ENCODE data around the gene ITPR3. TPM values are rescaled to one million over a fixed set of nuclear protein-coding genes. Genes with fewer than 3 reads are reported as not detected.

Gene ITPR3
- total and polyA plus RNA-seq, 2 donors (not counting 3 experiments of a cell fraction or from before 2014, with no cell fraction given) = 28.8 to 52.2 TPM

DNA sequence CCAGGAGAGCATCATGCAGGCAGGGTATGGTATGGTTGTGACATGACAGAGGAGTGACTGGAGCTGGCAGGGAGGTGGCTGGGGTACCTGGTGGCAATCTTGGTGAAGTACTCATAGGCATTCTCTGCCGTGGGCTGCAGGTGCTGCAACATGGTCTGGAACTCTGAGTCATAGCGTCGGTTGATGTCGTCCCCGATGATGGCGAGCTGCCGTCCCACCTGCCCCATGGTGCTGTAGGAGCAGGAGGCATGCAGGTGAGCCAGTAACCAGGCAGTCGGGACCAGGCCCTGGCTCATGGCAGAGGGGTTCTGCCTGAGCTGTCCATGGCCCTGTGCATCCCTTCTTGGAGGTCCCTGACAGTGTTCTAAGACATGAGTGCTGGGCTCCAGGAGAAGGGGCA is 45.9 kb upstream of the ITPR3 start:
- Histone ChIP-seq H3K4me1 (ENCODE audit: control insufficient read depth, extremely low read depth, insufficient read depth, low read length) (peaks cover 25% of the 10 kb centered on the region), H3K27ac (ENCODE audit: insufficient read depth, low read depth, low read length) (no peak overlapping the region), H3K36me3 (ENCODE audit: control insufficient read depth in 2 of 2, extremely low read depth in 1 of 2, insufficient read depth in 2 of 2, low read length in 2 of 2) (peaks cover 13 to 27% of the 10 kb centered on the region in 2 experiments), H3K4me3 (replicated peaks in 1 of 3; ENCODE audit: insufficient read depth in 1 of 3, low read depth in 1 of 3, low read length in 3 of 3) (no peak overlapping the region), H3K9me3 (replicated peaks; ENCODE audit: control insufficient read depth, insufficient read depth, low read length) (no peaks in the 10 kb centered on the region), H3K27me3 (ENCODE audit: control insufficient read depth in 2 of 2, insufficient read depth in 2 of 2, low read length in 2 of 2) (no peaks in the 10 kb centered on the region), H3K79me2 (ENCODE audit: control insufficient read depth, insufficient read depth, low read length) (peaks cover 31% of the 10 kb centered on the region), H3K9ac (replicated peaks; ENCODE audit: extremely low read depth, insufficient read depth, low read length) (no peak overlapping the region), H2AFZ (ENCODE audit: low read depth, low read length) (no peak overlapping the region), H4K20me1 (replicated peaks; ENCODE audit: control insufficient read depth, extremely low read depth, insufficient read depth, low read length) (no peaks in the 10 kb centered on the region), H3K9me1 (replicated peaks; ENCODE audit: control insufficient read depth, extremely low read depth, insufficient read depth, low read length) (no peaks in the 10 kb centered on the region), H3K4me2 (ENCODE audit: insufficient read depth, low read length) (no peak overlapping the region)
- no TSS peak for BruUV-seq (replicated peaks)
- FAIRE-seq (no peak), DNase-seq (ENCODE audit: low read depth, low spot score) (no peak)
- ChIA-PET CTCF (no interaction called here), POLR2A (no interaction called here)
- TF ChIP-seq POLR2AphosphoS5 (IDR thresholded peaks at IDR 0.05; ENCODE audit: insufficient read depth, low read depth, low read length) = no peak
- TF ChIP-seq FOS (IDR thresholded peaks at IDR 0.05; ENCODE audit: borderline replicate concordance, insufficient read depth, low read length) = no peak
- TF ChIP-seq EZH2 (IDR thresholded peaks at IDR 0.05; ENCODE audit: borderline replicate concordance, low read depth, low read length, severe bottlenecking) = no peak
- TF ChIP-seq, protein P1, sequence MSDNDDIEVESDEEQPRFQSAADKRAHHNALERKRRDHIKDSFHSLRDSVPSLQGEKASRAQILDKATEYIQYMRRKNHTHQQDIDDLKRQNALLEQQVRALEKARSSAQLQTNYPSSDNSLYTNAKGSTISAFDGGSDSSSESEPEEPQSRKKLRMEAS (IDR thresholded peaks at IDR 0.05; ENCODE audit: insufficient read depth, insufficient read length) = no peak
- no peak for TF ChIP-seq POLR2A (IDR thresholded peaks at IDR 0.05; ENCODE audit: low read depth, low read length)
- intact Hi-C loops (cut with micrococcal nuclease) (loop anchor here (5.0 to 10.0 kb wide), 2 partner anchors 123 to 260 kb away; partner anchors contain the start of genes TAPBP, ZBTB22 and ZBTB9), dilution Hi-C loops (cut with MboI; ENCODE audit: extremely low pct_ligation_motif_present, low sequenced_read_pairs) (no loop called here)

DNA sequence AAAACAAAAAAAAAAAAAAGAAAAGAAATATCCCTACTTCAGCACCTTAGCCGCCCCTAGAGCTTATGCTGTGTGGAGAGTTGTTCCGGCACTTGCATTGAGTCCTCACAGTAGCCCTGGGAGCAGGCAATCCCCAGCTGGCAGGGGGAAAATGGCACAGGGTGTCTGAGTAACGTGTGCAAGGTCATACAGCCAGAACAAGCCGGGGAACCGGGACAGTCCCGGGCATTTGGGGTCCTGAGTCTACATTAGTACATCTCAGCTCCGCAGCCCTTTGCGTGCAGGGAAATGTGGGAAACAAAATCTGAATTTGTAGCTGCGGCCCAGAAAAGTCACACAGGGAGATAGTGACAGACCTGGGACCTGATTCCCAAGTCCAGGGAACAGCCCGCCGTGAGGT is 44.5 kb upstream of the ITPR3 start:
- Histone ChIP-seq H2AFZ (ENCODE audit: low read depth, low read length) (peak overlapping the region; percentile 41), H3K4me2 (ENCODE audit: insufficient read depth, low read length) (peak overlapping the region; percentile 30), H3K79me2 (ENCODE audit: control insufficient read depth, insufficient read depth, low read length) (peaks cover 31% of the 10 kb centered on the region), H3K4me1 (ENCODE audit: control insufficient read depth, extremely low read depth, insufficient read depth, low read length) (peaks cover 17% of the 10 kb centered on the region), H3K36me3 (ENCODE audit: control insufficient read depth in 2 of 2, extremely low read depth in 1 of 2, insufficient read depth in 2 of 2, low read length in 2 of 2) (peaks cover 13 to 27% of the 10 kb centered on the region in 2 experiments), H3K9ac (replicated peaks; ENCODE audit: extremely low read depth, insufficient read depth, low read length) (no peak overlapping the region), H3K27me3 (ENCODE audit: control insufficient read depth in 2 of 2, insufficient read depth in 2 of 2, low read length in 2 of 2) (no peaks in the 10 kb centered on the region), H3K4me3 (replicated peaks in 1 of 3; ENCODE audit: insufficient read depth in 1 of 3, low read depth in 1 of 3, low read length in 3 of 3) (no peak overlapping the region), H3K9me1 (replicated peaks; ENCODE audit: control insufficient read depth, extremely low read depth, insufficient read depth, low read length) (no peaks in the 10 kb centered on the region), H4K20me1 (replicated peaks; ENCODE audit: control insufficient read depth, extremely low read depth, insufficient read depth, low read length) (no peaks in the 10 kb centered on the region), H3K27ac (ENCODE audit: insufficient read depth, low read depth, low read length) (peak overlapping the region; percentile 42), H3K9me3 (replicated peaks; ENCODE audit: control insufficient read depth, insufficient read depth, low read length) (no peaks in the 10 kb centered on the region)
- POLR2A ChIA-PET = interaction anchor here (0.9 kb wide), 1 partner anchor 146 kb away, joined by 3 read pairs; no protein-coding TSS in a partner anchor
- no TSS peak for BruUV-seq (replicated peaks)
- dilution Hi-C loops (cut with MboI; ENCODE audit: extremely low pct_ligation_motif_present, low sequenced_read_pairs) (no loop called here), intact Hi-C loops (cut with micrococcal nuclease) (loop anchor here (5.0 to 10.0 kb wide), 2 partner anchors 124 to 262 kb away; partner anchors contain the start of genes TAPBP, ZBTB22 and ZBTB9)
- TF ChIP-seq EZH2 (IDR thresholded peaks at IDR 0.05; ENCODE audit: borderline replicate concordance, low read depth, low read length, severe bottlenecking) = no peak
- CTCF ChIA-PET = interaction anchor here (1.1 kb wide), 1 partner anchor 121 kb away, joined by 3 read pairs; no protein-coding TSS in a partner anchor
- DNase-seq (ENCODE audit: low read depth, low spot score) (no peak), FAIRE-seq (no peak)

All from endothelial cell of umbilical vein (primary cell).